Measurements from ENCODE around the gene CACNA1A. TPM values are rescaled to one million over a fixed set of nuclear protein-coding genes. Genes with fewer than 3 reads are reported as not detected.

CACNA1A gene
- total RNA-seq, 6 experiments from 2014 or later, result 0.11 TPM; not detected in 5

GRCh38 chr19:13511947-13512346 lies 5.7 kb upstream of the CACNA1A start:
- intact Hi-C loops (cut with DNase I), result no loop called here
- Histone ChIP-seq H3K27ac (no peak overlapping the region), H3K27me3 (no peaks in the 10 kb centered on the region), H3K36me3 (no peaks in the 10 kb centered on the region), H3K4me3 (no peak overlapping the region), H3K4me1 (no peaks in the 10 kb centered on the region), H3K9me3 (no peaks in the 10 kb centered on the region)
- ATAC-seq (no peak), DNase-seq (no peak)
- WGBS (ENCODE audit: insufficient coverage, low coverage, low lambda C conversion rate, missing lambda C conversion rate), result 35% methylated on average over 2 of the region's 2 CpGs
- TF ChIP-seq CTCF (IDR thresholded peaks at IDR 0.05), result no peak
- TF ChIP-seq POLR2A (IDR thresholded peaks at IDR 0.05), result no peak

- ATAC-seq, result no peak
- WGBS (ENCODE audit: insufficient coverage, low coverage, low lambda C conversion rate, missing lambda C conversion rate), result under 1% methylated on average over 20 of the region's 22 CpGs
- intact Hi-C loops (cut with DNase I), result no loop called here
Observed at GRCh38 chr19:13507053-13507611, 853 bp upstream of the CACNA1A start.

GRCh38 chr19:13505761-13506470 lies 363 bp downstream of the CACNA1A start:
- Histone ChIP-seq H3K4me1 (no peaks in the 10 kb centered on the region), H3K9me3 (no peaks in the 10 kb centered on the region), H3K4me3 (no peak overlapping the region), H3K27ac (no peak overlapping the region), H3K27me3 (no peaks in the 10 kb centered on the region), H3K36me3 (no peaks in the 10 kb centered on the region)
- DNase-seq (peak in 1 of 3 donors; percentile 18), ATAC-seq (no peak)
- WGBS (ENCODE audit: insufficient coverage, low coverage, low lambda C conversion rate, missing lambda C conversion rate), result 2% methylated on average over 22 of the region's 69 CpGs
- TF ChIP-seq CTCF (IDR thresholded peaks at IDR 0.05) (no peak), POLR2A (IDR thresholded peaks at IDR 0.05) (no peak)
- intact Hi-C loops (cut with DNase I), result no loop called here

More at GRCh38 chr19:13507053-13507611, 853 bp upstream of the CACNA1A start:
- no peak overlapping the region for H3K27ac ChIP-seq
- no peaks in the 10 kb centered on the region for H3K36me3 ChIP-seq
- no peak for DNase-seq
- TF ChIP-seq POLR2A (IDR thresholded peaks at IDR 0.05), result no peak
- no peak for TF ChIP-seq CTCF (IDR thresholded peaks at IDR 0.05)
- no peaks in the 10 kb centered on the region for H3K4me1 ChIP-seq
- H3K9me3 ChIP-seq, result no peaks in the 10 kb centered on the region
- no peak overlapping the region for H3K4me3 ChIP-seq
- H3K27me3 ChIP-seq, result no peaks in the 10 kb centered on the region

- TF ChIP-seq CTCF (IDR thresholded peaks at IDR 0.05) (no peak), POLR2A (IDR thresholded peaks at IDR 0.05) (no peak)
- Histone ChIP-seq H3K27me3 (no peaks in the 10 kb centered on the region), H3K4me1 (no peaks in the 10 kb centered on the region), H3K9me3 (no peaks in the 10 kb centered on the region), H3K27ac (no peak overlapping the region), H3K4me3 (no peak overlapping the region), H3K36me3 (no peaks in the 10 kb centered on the region)
- DNase-seq (no peak), ATAC-seq (no peak)
- WGBS (ENCODE audit: insufficient coverage, low coverage, low lambda C conversion rate, missing lambda C conversion rate), result 42% methylated on average over 9 of the region's 20 CpGs
- intact Hi-C loops (cut with DNase I), result no loop called here
Observed at GRCh38 chr19:13505164-13505695, 1.0 kb downstream of the CACNA1A start.
